Muscle layer of duodenum (tissue), 2 donors: ENCODE results near the gene WDR17.

ENCODE experiments used
- H3K27ac ChIP-seq: one replicate; pipeline ENCODE4 v1.7.0; 2013; ENCODE audit warnings: mild to moderate bottlenecking, low read length
- H3K27me3 ChIP-seq: one replicate; pipeline ENCODE4 v1.7.0; 2013; ENCODE audit warnings: low read depth, mild to moderate bottlenecking, control low read depth, low read length
- H3K36me3 ChIP-seq, 2 donors: one replicate each; pipeline ENCODE4 v1.7.0; 2013; ENCODE audit warnings: low read length in 2 of 2, control low read depth in 1 of 2, mild to moderate bottlenecking in 1 of 2; ENCODE audit not compliant: insufficient read depth in 2 of 2, control insufficient read depth in 1 of 2
- H3K4me1 ChIP-seq, 2 donors: one replicate each; pipeline ENCODE4 v1.7.0; 2013; ENCODE audit warnings: low read length in 2 of 2, mild to moderate bottlenecking in 2 of 2, control low read depth in 1 of 2, moderate library complexity in 1 of 2; ENCODE audit not compliant: insufficient read depth in 2 of 2, control insufficient read depth in 1 of 2
- H3K4me3 ChIP-seq, 2 donors: one replicate each; pipeline ENCODE4 v1.7.0; 2013; ENCODE audit warnings: low read length in 2 of 2, low read depth in 1 of 2, mild to moderate bottlenecking in 1 of 2
- H3K9me3 ChIP-seq, 2 donors: one replicate each; pipeline ENCODE4 v1.7.0; 2013; ENCODE audit warnings: low read length in 2 of 2, control low read depth in 1 of 2, mild to moderate bottlenecking in 1 of 2; ENCODE audit not compliant: control insufficient read depth in 1 of 2
- donor health status: healthy.

WDR17 gene

DNA sequence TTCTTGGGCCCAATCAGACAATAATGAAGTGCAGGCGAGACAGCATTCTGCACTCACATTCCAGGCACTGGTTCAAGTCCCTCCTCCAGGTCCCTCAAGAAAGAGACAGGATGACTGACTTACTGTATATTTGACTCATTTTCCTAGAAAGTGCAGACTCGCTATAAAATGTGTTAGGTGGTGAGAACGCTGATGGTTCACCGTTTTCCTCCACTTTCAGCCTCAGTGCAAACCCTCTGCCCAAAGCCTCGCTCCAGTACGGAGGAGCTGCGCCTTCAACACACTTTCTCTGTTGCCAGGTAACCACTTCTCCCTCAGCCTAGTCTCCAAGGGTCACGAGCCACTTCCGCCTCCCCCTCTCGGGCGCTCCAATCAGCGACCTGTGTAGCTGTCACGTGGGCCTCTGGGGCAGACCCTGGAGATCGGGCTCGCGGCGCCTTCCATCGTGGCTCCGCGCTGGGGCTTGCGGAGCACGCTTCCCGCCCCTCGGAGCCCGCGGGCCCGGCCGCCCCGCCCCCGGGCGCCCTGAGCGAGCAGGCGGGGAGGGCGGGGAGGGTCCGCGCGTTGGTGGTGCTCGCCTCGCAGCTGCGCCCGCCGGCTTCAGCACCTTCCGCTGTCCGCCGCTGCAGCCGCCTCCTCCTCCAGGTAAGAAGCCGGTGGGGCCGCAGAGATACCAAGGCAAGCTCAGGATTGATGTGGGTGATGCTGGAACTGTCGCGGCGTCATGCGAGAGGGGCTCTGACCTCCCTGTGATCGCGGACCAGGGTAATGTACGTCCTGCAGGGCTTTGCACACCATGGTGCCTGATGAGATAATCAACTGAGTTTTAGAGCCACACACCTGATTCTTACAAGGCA lies at the start of gene WDR17:
Gene WDR17 (plus strand): TSS at position 407 of the 857 bp plus-strand sequence. CDS start 45,740 bp downstream, outside the sequence.
- H3K27ac ChIP-seq = no peak within 1 kb of the TSS
- H3K4me1 ChIP-seq = peaks cover 0 to 4% of the 10 kb centered on the region in 2 donors
- no peaks in the 10 kb centered on the region for H3K9me3 ChIP-seq
- H3K4me3 ChIP-seq = peak within 1 kb of the TSS; percentile 74 to 87
- H3K36me3 ChIP-seq = no peaks in the 10 kb centered on the region
- no peaks in the 10 kb centered on the region for H3K27me3 ChIP-seq

- no peak overlapping the region for H3K4me3 ChIP-seq
- no peak overlapping the region for H3K27ac ChIP-seq
- H3K9me3 ChIP-seq = no peaks in the 10 kb centered on the region
- H3K36me3 ChIP-seq = no peaks in the 10 kb centered on the region
- H3K27me3 ChIP-seq = no peaks in the 10 kb centered on the region
- H3K4me1 ChIP-seq = no peaks in the 10 kb centered on the region
Measured at GRCh38 chr4:176016601-176017000, 49.0 kb upstream of the WDR17 start.

GRCh38 chr4:176020481-176021085 lies 45.1 kb upstream of the WDR17 start:
- no peak overlapping the region for H3K27ac ChIP-seq
- no peaks in the 10 kb centered on the region for H3K27me3 ChIP-seq
- no peak overlapping the region for H3K4me3 ChIP-seq
- no peaks in the 10 kb centered on the region for H3K9me3 ChIP-seq
- H3K4me1 ChIP-seq = no peaks in the 10 kb centered on the region
- H3K36me3 ChIP-seq = no peaks in the 10 kb centered on the region

DNA sequence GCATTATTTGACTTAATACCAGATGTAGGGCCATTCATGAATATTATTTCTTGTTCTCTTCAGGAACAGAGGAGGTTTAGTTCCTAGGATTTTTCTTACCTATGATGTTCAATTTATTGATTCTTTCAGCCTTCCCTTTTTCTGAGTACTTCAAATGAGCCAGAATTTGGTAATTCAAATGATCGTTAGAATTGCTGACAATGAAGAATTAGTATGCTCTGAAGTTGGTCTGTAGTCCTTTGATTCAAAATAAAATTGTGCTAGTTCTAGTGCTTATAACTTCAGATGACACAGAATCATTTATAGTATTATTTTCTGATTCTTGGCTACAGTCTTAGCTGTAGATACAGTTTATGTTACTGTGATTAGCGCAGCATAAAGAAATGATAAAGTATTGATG lies 35.2 kb upstream of the WDR17 start:
- Histone ChIP-seq H3K9me3 (no peaks in the 10 kb centered on the region), H3K27ac (no peak overlapping the region), H3K27me3 (no peaks in the 10 kb centered on the region), H3K36me3 (no peaks in the 10 kb centered on the region), H3K4me1 (no peaks in the 10 kb centered on the region), H3K4me3 (no peak overlapping the region)

- no peaks in the 10 kb centered on the region for H3K27me3 ChIP-seq
- no peaks in the 10 kb centered on the region for H3K9me3 ChIP-seq
- H3K36me3 ChIP-seq = no peaks in the 10 kb centered on the region
- H3K4me1 ChIP-seq = no peaks in the 10 kb centered on the region
- H3K27ac ChIP-seq = no peak overlapping the region
- no peak overlapping the region for H3K4me3 ChIP-seq
Measured at GRCh38 chr4:176031922-176032321, 33.7 kb upstream of the WDR17 start.

- Histone ChIP-seq H3K9me3 (no peaks in the 10 kb centered on the region), H3K4me1 (no peaks in the 10 kb centered on the region), H3K36me3 (no peaks in the 10 kb centered on the region), H3K4me3 (no peak overlapping the region), H3K27ac (no peak overlapping the region), H3K27me3 (no peaks in the 10 kb centered on the region)
Measured at GRCh38 chr4:176032454-176032853, 33.2 kb upstream of the WDR17 start.

GRCh38 chr4:176034499-176034898 lies 31.1 kb upstream of the WDR17 start:
- Histone ChIP-seq H3K9me3 (peaks cover 0 to under 1% of the 10 kb centered on the region in 2 donors), H3K36me3 (no peaks in the 10 kb centered on the region), H3K4me3 (no peak overlapping the region), H3K4me1 (no peaks in the 10 kb centered on the region), H3K27ac (no peak overlapping the region), H3K27me3 (no peaks in the 10 kb centered on the region)

GRCh38 chr4:176034936-176035335 lies 30.7 kb upstream of the WDR17 start:
- Histone ChIP-seq H3K9me3 (peaks cover 0 to 4% of the 10 kb centered on the region in 2 donors), H3K27ac (no peak overlapping the region), H3K27me3 (no peaks in the 10 kb centered on the region), H3K4me1 (no peaks in the 10 kb centered on the region), H3K36me3 (no peaks in the 10 kb centered on the region), H3K4me3 (no peak overlapping the region)

- Histone ChIP-seq H3K4me1 (no peaks in the 10 kb centered on the region), H3K27ac (no peak overlapping the region), H3K36me3 (no peaks in the 10 kb centered on the region), H3K9me3 (peaks cover 0 to 4% of the 10 kb centered on the region in 2 donors), H3K27me3 (no peaks in the 10 kb centered on the region), H3K4me3 (no peak overlapping the region)
Measured at GRCh38 chr4:176036585-176037205, 28.9 kb upstream of the WDR17 start.

GRCh38 chr4:176038789-176039188 lies 26.9 kb upstream of the WDR17 start:
- Histone ChIP-seq H3K27ac (no peak overlapping the region), H3K4me3 (no peak overlapping the region), H3K4me1 (no peaks in the 10 kb centered on the region), H3K9me3 (peaks cover 0 to 4% of the 10 kb centered on the region in 2 donors), H3K27me3 (no peaks in the 10 kb centered on the region), H3K36me3 (no peaks in the 10 kb centered on the region)

GRCh38 chr4:176042195-176042594 lies 23.4 kb upstream of the WDR17 start:
- Histone ChIP-seq H3K9me3 (peaks cover 0 to 4% of the 10 kb centered on the region in 2 donors), H3K4me1 (no peaks in the 10 kb centered on the region), H3K36me3 (no peaks in the 10 kb centered on the region), H3K27ac (no peak overlapping the region), H3K4me3 (no peak overlapping the region), H3K27me3 (no peaks in the 10 kb centered on the region)
